ENCODE measurements around the gene PPP1R3D.

Gene PPP1R3D

GRCh38 chr20:59933849-59934585, 6.1 kb downstream of the PPP1R3D start (continued):
- TF ChIP-seq ZBTB20 (tag by site-specific recombination; IDR thresholded peaks at IDR 0.05) (peak; percentile 66), HIC1 (tag by site-specific recombination; IDR thresholded peaks at IDR 0.05) (peak; percentile 68; the same call in 1 of the 2 replicates), HOXD13 (CRISPR knock-in tag; IDR thresholded peaks at IDR 0.05; ENCODE audit: borderline replicate concordance) (no peak)

GRCh38 chr20:59933296-59933848, 6.7 kb downstream of the PPP1R3D start, which contains the start of gene SYCP2:
Gene SYCP2 (minus strand): TSS chr20:59933637. CDS start chr20:59922413, 11,224 bp downstream.
- ChIA-PET POLR2A (no interaction called here), CTCF (interaction anchor here (0.6 to 2.6 kb wide), 12 partner anchors 12 to 344 kb away, joined by 3 to 19 read pairs (median 3); no protein-coding TSS in a partner anchor)
- Histone ChIP-seq H3K9me3 (ENCODE audit: control insufficient read depth, insufficient read depth, low read depth, low read length) (no peaks in the 10 kb centered on the region), H3K4me1 (ENCODE audit: control insufficient read depth, insufficient read depth, low read length) (peaks cover 9% of the 10 kb centered on the region), H3K27ac (ENCODE audit: extremely low read depth, low read depth, low read length) (peak within 1 kb of the TSS; percentile 55; the same call in 1 of the 2 replicates), H3K4me3 (ENCODE audit: low read depth, low read length) (peak within 1 kb of the TSS; percentile 63), H3K36me3 (ENCODE audit: control insufficient read depth in 2 of 2, insufficient read depth in 1 of 2, low read length in 2 of 2) (no peaks in the 10 kb centered on the region)
- no peak for TF ChIP-seq ZNF585B (tag by site-specific recombination; IDR thresholded peaks at IDR 0.05)
- TF ChIP-seq ZNF23 (tag by site-specific recombination; IDR thresholded peaks at IDR 0.05; ENCODE audit: borderline replicate concordance), result no peak
- no peak for TF ChIP-seq OVOL3 (tag by site-specific recombination; IDR thresholded peaks at IDR 0.05)
- no peak for TF ChIP-seq ZNF645 (tag by site-specific recombination; IDR thresholded peaks at IDR 0.05)
- no peak for TF ChIP-seq YY2 (tag by site-specific recombination; IDR thresholded peaks at IDR 0.05)
- TF ChIP-seq ZNF473 (tag by site-specific recombination; IDR thresholded peaks at IDR 0.05), result no peak
- TF ChIP-seq ZNF544 (tag by site-specific recombination; IDR thresholded peaks at IDR 0.05), result no peak
- no peak for TF ChIP-seq ZSCAN4 (tag by site-specific recombination; IDR thresholded peaks at IDR 0.05)
- no peak for TF ChIP-seq ZNF174 (tag by site-specific recombination; IDR thresholded peaks at IDR 0.05)
- TF ChIP-seq ZNF26 (tag by site-specific recombination; IDR thresholded peaks at IDR 0.05), result no peak
- no peak for TF ChIP-seq ZNF354C (tag by site-specific recombination; IDR thresholded peaks at IDR 0.05; ENCODE audit: borderline replicate concordance, low read depth)
- TF ChIP-seq ZBTB49 (tag by site-specific recombination; IDR thresholded peaks at IDR 0.05; ENCODE audit: low read depth), result no peak
- no peak for TF ChIP-seq ZNF549 (tag by site-specific recombination; IDR thresholded peaks at IDR 0.05)
- no peak for TF ChIP-seq ZNF704 (tag by site-specific recombination; IDR thresholded peaks at IDR 0.05)
- no peak for TF ChIP-seq ZNF843 (tag by site-specific recombination; IDR thresholded peaks at IDR 0.05)
- TF ChIP-seq ZNF530 (tag by site-specific recombination; IDR thresholded peaks at IDR 0.05; ENCODE audit: low read depth), result no peak
- TF ChIP-seq PRDM10 (tag by site-specific recombination; IDR thresholded peaks at IDR 0.05), result no peak
- TF ChIP-seq ZNF560 (tag by site-specific recombination; IDR thresholded peaks at IDR 0.05; ENCODE audit: borderline replicate concordance), result no peak
